ENCODE results near the gene GATD1. TPM values are rescaled to one million over a fixed set of nuclear protein-coding genes. Genes with fewer than 3 reads are reported as not detected.
A peak's percentile ranks its signal among the peaks of the same experiment; 100 is the strongest.

The GATD1 gene
- total RNA-seq, 1 donor from 2014 or later: 12.2 TPM

GRCh38 chr11:796565-797295, 19.4 kb upstream of the GATD1 start:
- H3K27me3 ChIP-seq: no peaks in the 10 kb centered on the region
- no peaks in the 10 kb centered on the region for H3K9me3 ChIP-seq
- H3K4me1 ChIP-seq: peaks cover 12 to 20% of the 10 kb centered on the region in 2 donors
- peaks cover 13 to 19% of the 10 kb centered on the region in 2 donors for H3K36me3 ChIP-seq
- intact Hi-C loops (cut with DNase I): loop anchor here (2.0 to 5.0 kb wide), 2 partner anchors 20 to 49 kb away; partner anchors contain the start of genes GATD1 and TALDO1
- TF ChIP-seq CTCF (IDR thresholded peaks at IDR 0.05): no peak
- H3K4me3 ChIP-seq: peak overlapping the region; percentile 78 to 85
- H3K27ac ChIP-seq: peak overlapping the region; percentile 78 to 79
- DNase-seq (ENCODE audit: low spot score in 2 of 2): no peak

- Histone ChIP-seq H3K9me3 (no peaks in the 10 kb centered on the region), H3K4me1 (peaks cover 12 to 20% of the 10 kb centered on the region in 2 donors), H3K4me3 (peak overlapping the region; percentile 78 to 85), H3K27me3 (no peaks in the 10 kb centered on the region), H3K27ac (peak overlapping the region; percentile 78 to 79), H3K36me3 (peaks cover 5 to 13% of the 10 kb centered on the region in 2 donors)
- intact Hi-C loops (cut with DNase I): loop anchor here (2.0 to 5.0 kb wide), 2 partner anchors 19 to 49 kb away; partner anchors contain the start of genes GATD1 and TALDO1
- peak; percentile 50 to 89 for DNase-seq (ENCODE audit: low spot score in 2 of 2)
- no peak for TF ChIP-seq CTCF (IDR thresholded peaks at IDR 0.05)
Observed at GRCh38 chr11:795634-796564, 18.6 kb upstream of the GATD1 start.

- peaks cover 12 to 20% of the 10 kb centered on the region in 2 donors for H3K4me1 ChIP-seq
- H3K9me3 ChIP-seq: no peaks in the 10 kb centered on the region
- DNase-seq (ENCODE audit: low spot score in 2 of 2): no peak
- no peaks in the 10 kb centered on the region for H3K27me3 ChIP-seq
- peaks cover 0 to 7% of the 10 kb centered on the region in 2 donors for H3K36me3 ChIP-seq
- TF ChIP-seq CTCF (IDR thresholded peaks at IDR 0.05): no peak
- intact Hi-C loops (cut with DNase I): loop anchor here (5.0 kb wide), 1 partner anchor 48 kb away; the partner anchor contains the start of gene TALDO1
- H3K4me3 ChIP-seq: peak overlapping the region; percentile 78 to 85
- H3K27ac ChIP-seq: no peak overlapping the region
Observed at GRCh38 chr11:794766-795633, 17.7 kb upstream of the GATD1 start.

GRCh38 chr11:794013-794765, 16.9 kb upstream of the GATD1 start:
- intact Hi-C loops (cut with DNase I): no loop called here
- no peaks in the 10 kb centered on the region for H3K9me3 ChIP-seq
- peak overlapping the region in 1 of 2 donors; percentile 78 for H3K4me3 ChIP-seq
- H3K27ac ChIP-seq: no peak overlapping the region
- no peaks in the 10 kb centered on the region for H3K27me3 ChIP-seq
- H3K4me1 ChIP-seq: peaks cover 12 to 20% of the 10 kb centered on the region in 2 donors
- no peak for DNase-seq (ENCODE audit: low spot score in 2 of 2)
- peaks cover 0 to 3% of the 10 kb centered on the region in 2 donors for H3K36me3 ChIP-seq
- TF ChIP-seq CTCF (IDR thresholded peaks at IDR 0.05): no peak
